Smooth muscle cell of the brain vasculature (primary cell): ENCODE results near the gene PRKG2.

ENCODE experiments used
- DNase-seq: peaks from one replicate; pipeline ENCODE4 v3.0.0-alpha.2; 2012; ENCODE audit warnings: low read depth, low spot score

Gene PRKG2

DNA sequence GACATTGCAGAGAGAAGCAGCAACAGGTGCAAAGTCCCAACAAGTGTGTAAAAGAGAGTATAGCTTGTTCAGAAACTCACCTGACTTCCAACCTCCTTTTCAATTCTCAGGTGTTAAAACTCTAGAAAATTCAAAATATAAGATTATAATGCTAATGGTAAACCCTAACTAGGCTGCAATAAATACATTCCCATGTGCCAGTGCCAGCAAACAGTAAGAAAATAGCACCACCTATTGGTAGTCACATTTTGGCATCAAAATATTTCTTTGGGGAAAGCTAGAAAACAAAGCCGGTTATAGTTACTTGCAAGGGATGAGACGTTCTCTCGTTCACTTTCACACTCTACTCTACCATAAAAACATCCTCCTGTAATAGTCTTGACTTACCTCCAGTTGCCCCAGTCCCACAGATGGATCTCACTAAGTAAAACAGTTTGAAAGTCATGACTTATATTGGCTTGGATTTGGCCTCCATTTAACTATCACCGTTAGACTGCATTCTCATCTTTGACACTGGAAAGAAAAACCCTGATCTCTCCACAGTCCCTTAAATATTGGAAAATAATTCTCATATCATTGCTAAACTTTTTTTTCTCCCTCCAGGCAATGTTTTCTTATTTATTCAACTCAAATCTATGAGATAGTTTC lies 174.9 kb downstream of the PRKG2 start:
- no peak for DNase-seq

DNA sequence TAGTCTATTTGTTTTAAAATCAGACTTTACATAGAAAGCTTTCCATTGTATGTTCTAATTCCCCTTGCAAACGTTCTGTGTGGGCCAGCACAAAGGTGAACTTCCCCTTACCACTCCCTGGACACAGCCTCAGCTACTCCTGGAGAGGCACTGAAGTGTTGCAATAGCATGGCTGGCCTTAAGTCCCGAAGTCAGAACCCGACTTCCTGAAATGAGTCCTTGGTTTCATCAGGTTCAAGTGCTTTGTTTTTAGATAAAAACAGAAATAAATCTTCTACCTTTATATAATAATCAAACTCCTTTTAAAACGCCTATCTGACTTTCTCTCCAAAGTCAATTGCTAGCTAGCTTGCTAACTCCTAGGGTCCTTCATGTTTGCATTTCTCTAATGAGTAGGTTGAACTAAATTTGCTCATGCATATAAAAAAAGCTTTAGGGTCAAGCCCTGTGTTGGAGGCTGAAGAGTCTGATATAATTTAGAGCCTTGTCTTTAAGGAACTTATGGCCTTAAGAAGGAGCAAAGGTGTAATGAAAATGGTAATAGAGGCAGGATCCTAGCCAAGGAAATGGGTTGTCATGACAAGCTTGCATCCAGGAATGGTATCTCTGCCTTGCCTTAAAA lies 175.6 kb downstream of the PRKG2 start:
- no peak for DNase-seq

DNA sequence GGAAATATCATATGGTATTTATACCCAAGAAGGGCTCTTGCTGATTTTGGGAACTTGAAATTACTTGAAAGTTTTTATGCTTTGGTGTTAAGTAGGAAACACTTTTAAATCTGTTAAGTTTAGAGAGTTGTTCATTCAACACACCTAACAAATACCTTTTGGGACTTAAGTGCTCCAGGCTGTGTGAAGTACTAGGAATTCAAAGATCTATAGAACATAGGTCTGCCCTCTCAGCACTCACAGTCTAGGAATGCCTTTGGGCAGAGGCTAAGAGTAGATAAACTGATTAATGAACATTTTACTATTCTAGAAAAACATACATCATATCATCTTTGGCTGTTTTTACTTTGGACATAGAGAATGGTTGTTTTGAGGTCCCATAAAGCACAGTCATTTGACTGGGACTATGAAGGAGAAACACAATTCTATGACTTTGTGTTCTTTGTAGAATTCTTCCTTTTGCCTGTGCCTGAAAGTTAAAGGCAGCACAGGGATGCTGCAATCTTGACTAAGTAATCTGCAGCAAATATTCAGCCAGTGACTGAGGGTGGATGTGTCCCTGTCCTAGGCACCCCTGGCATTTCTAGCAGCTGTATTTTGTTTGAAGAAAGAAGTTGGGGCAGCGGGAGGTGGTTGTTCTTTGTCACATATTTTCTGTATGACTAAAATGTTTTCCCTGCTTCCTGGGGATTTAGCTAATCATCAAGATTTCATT lies 176.2 kb downstream of the PRKG2 start:
- DNase-seq: no peak
